Posterior cingulate gyrus (tissue), 11 donors: ENCODE measurements around the gene SMIM31.

Experiments used
- DNase-seq, 10 donors: peaks; one replicate each; pipeline versions ENCODE4 v3.0.0 to v3.0.0-alpha.2; 2020 to 2021; ENCODE audit warnings: mixed read lengths in 3 of 10
- intact Hi-C: fragments of 100-400 bp; cut with DNase I; formaldehyde crosslinking; loops from one replicate; pipeline ENCODE4 v1.15.1; 2023

SMIM31 gene

GRCh38 chr4:164753873-164754488 lies at the start of gene SMIM31:
TSS of gene SMIM31 (plus strand) at chr4:164754131. CDS start at chr4:164770444, 16,313 bp downstream.
- no peak for DNase-seq
- intact Hi-C loops: no loop called here

- DNase-seq: no peak
- intact Hi-C loops: no loop called here
Observed at GRCh38 chr4:164706675-164707074, 47.3 kb upstream of the SMIM31 start.

GRCh38 chr4:164716901-164717300 lies 37.0 kb upstream of the SMIM31 start:
- intact Hi-C loops: no loop called here
- peak in 1 of 10 donors; percentile 10 for DNase-seq

- intact Hi-C loops: no loop called here
- no peak for DNase-seq
Observed at GRCh38 chr4:164718827-164719226, 35.1 kb upstream of the SMIM31 start.

- DNase-seq: no peak
- intact Hi-C loops: no loop called here
Observed at GRCh38 chr4:164725066-164725465, 28.9 kb upstream of the SMIM31 start.

GRCh38 chr4:164730705-164731393 lies 23.1 kb upstream of the SMIM31 start:
- intact Hi-C loops: loop anchor here (5.0 to 10.0 kb wide), 3 partner anchors 346 to 1174 kb away; a partner anchor contains a TSS
- no peak for DNase-seq

GRCh38 chr4:164731827-164732474 lies 22.0 kb upstream of the SMIM31 start:
- peak; percentile 35 to 92 (median 66) for DNase-seq
- intact Hi-C loops: loop anchor here (5.0 to 10.0 kb wide), 3 partner anchors 347 to 1175 kb away; a partner anchor contains a TSS

GRCh38 chr4:164734484-164734883 lies 19.4 kb upstream of the SMIM31 start:
- no peak for DNase-seq
- intact Hi-C loops: loop anchor here (5.0 to 10.0 kb wide), 3 partner anchors 350 to 1177 kb away; a partner anchor contains a TSS

- intact Hi-C loops: loop anchor here (5.0 to 10.0 kb wide), 2 partner anchors 1196 to 1264 kb away; no protein-coding TSS in a partner anchor
- no peak for DNase-seq
Observed at GRCh38 chr4:164748375-164748774, 5.6 kb upstream of the SMIM31 start.

- intact Hi-C loops: no loop called here
- DNase-seq: no peak
Observed at GRCh38 chr4:164755432-164755831, 1.5 kb downstream of the SMIM31 start.

GRCh38 chr4:164756686-164757085 lies 2.8 kb downstream of the SMIM31 start:
- intact Hi-C loops: no loop called here
- DNase-seq: no peak

GRCh38 chr4:164761241-164761640 lies 7.3 kb downstream of the SMIM31 start:
- intact Hi-C loops: no loop called here
- DNase-seq: no peak

- DNase-seq: no peak
- intact Hi-C loops: no loop called here
Observed at GRCh38 chr4:164761746-164762275, 7.9 kb downstream of the SMIM31 start.

- intact Hi-C loops: loop anchor here (5.0 kb wide), 1 partner anchor 332 kb away; no protein-coding TSS in a partner anchor
- DNase-seq: no peak
Observed at GRCh38 chr4:164765096-164765495, 11.2 kb downstream of the SMIM31 start.

GRCh38 chr4:164765833-164766232 lies 11.9 kb downstream of the SMIM31 start:
- intact Hi-C loops: loop anchor here (5.0 kb wide), 1 partner anchor 331 kb away; no protein-coding TSS in a partner anchor
- no peak for DNase-seq

GRCh38 chr4:164768516-164768915 lies 14.6 kb downstream of the SMIM31 start:
- intact Hi-C loops: loop anchor here (5.0 kb wide), 1 partner anchor 329 kb away; no protein-coding TSS in a partner anchor
- DNase-seq: no peak

GRCh38 chr4:164770010-164770724 lies 16.2 kb downstream of the SMIM31 start:
- no peak for DNase-seq
- intact Hi-C loops: no loop called here

GRCh38 chr4:164771088-164771487 lies 17.2 kb downstream of the SMIM31 start:
- intact Hi-C loops: no loop called here
- DNase-seq: no peak

GRCh38 chr4:164772076-164772475 lies 18.1 kb downstream of the SMIM31 start:
- no peak for DNase-seq
- intact Hi-C loops: no loop called here

GRCh38 chr4:164779080-164779479 lies 25.1 kb downstream of the SMIM31 start:
- no peak for DNase-seq
- intact Hi-C loops: no loop called here
